ENCODE results near the gene ITPR1.

- no peak for TF ChIP-seq POLR2AphosphoS5 (IDR thresholded peaks at IDR 0.05)
- TF ChIP-seq, protein P1, sequence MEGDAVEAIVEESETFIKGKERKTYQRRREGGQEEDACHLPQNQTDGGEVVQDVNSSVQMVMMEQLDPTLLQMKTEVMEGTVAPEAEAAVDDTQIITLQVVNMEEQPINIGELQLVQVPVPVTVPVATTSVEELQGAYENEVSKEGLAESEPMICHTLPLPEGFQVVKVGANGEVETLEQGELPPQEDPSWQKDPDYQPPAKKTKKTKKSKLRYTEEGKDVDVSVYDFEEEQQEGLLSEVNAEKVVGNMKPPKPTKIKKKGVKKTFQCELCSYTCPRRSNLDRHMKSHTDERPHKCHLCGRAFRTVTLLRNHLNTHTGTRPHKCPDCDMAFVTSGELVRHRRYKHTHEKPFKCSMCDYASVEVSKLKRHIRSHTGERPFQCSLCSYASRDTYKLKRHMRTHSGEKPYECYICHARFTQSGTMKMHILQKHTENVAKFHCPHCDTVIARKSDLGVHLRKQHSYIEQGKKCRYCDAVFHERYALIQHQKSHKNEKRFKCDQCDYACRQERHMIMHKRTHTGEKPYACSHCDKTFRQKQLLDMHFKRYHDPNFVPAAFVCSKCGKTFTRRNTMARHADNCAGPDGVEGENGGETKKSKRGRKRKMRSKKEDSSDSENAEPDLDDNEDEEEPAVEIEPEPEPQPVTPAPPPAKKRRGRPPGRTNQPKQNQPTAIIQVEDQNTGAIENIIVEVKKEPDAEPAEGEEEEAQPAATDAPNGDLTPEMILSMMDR (IDR thresholded peaks at IDR 0.05), result no peak
- no peak for TF ChIP-seq POLR2A (IDR thresholded peaks at IDR 0.05)
Measured at GRCh38 chr3:4449043-4449805, 43.9 kb upstream of the ITPR1 start.
